Activated T-cell treated with anti-CD3 and anti-CD28 coated beads, Interleukin-2, amount 50 U/mL, for 24 hours (primary cell): ENCODE data around the gene TACC3.

ENCODE experiments used
- DNase-seq: peaks from one replicate; pipeline ENCODE4 v3.0.0-alpha.2; 2020
- H3K27ac Mint-ChIP-seq: 2 replicates; pipeline ENCODE4 v1.8.0; 2020; ENCODE audit warnings: mild to moderate bottlenecking, mixed read lengths
- H3K27me3 Mint-ChIP-seq: 2 replicates; pipeline ENCODE4 v1.8.0; 2020; ENCODE audit warnings: mixed read lengths
- H3K36me3 Mint-ChIP-seq: 2 replicates; pipeline ENCODE4 v1.8.0; 2020; ENCODE audit warnings: low read depth, mixed read lengths
- H3K4me1 Mint-ChIP-seq: 2 replicates; pipeline ENCODE4 v1.8.0; 2020; ENCODE audit warnings: low read depth, mixed read lengths
- H3K4me3 Mint-ChIP-seq: 2 replicates; pipeline ENCODE4 v1.8.0; 2020; ENCODE audit warnings: mild to moderate bottlenecking, moderate library complexity, mixed read lengths
- H3K9me3 Mint-ChIP-seq: 2 replicates; pipeline ENCODE4 v1.8.0; 2020; ENCODE audit warnings: mixed read lengths

The TACC3 gene

DNA sequence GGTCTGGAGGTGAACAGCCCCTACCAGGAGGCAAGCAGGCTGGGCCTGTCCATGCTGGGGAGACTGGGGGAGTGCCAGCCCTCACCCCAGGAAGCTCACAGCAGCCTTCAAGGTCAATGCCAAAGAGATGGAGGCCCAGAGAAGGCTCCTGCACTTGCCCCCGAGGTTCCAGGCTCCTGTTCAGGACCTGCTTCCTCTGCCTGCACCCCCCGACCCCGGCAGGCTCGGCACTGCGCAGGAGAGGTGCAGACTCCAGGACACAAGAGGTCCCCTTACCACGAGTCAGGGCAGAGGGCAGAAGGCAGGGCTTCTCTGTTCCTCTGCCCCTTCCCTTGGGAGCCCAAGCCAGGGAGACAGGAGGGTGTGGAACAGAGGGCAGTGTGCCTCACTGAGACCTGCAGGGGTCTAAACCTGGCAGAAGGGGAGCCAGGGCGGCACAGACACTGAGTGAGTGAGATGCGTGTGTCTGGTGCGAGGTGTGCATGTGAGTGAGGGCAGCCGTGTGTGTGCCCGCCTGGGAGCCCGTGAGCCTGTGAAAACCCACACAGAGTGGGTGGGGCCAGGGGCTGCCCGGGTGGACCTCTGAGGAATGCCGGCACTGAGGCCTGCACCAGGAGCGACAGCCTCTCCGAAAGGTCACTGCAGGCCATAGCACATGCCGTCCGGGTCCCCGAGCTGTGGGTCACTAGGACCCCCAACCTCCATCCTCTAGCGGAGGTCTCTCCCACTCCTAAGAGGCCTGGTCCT is 41.1 kb downstream of the TACC3 start:
- H3K27me3 Mint-ChIP-seq = peaks cover 25% of the 10 kb centered on the region
- no peaks in the 10 kb centered on the region for H3K36me3 Mint-ChIP-seq
- no peaks in the 10 kb centered on the region for H3K9me3 Mint-ChIP-seq
- no peak overlapping the region for H3K4me3 Mint-ChIP-seq
- no peak for DNase-seq
- H3K4me1 Mint-ChIP-seq = no peaks in the 10 kb centered on the region
- no peak overlapping the region for H3K27ac Mint-ChIP-seq

DNA sequence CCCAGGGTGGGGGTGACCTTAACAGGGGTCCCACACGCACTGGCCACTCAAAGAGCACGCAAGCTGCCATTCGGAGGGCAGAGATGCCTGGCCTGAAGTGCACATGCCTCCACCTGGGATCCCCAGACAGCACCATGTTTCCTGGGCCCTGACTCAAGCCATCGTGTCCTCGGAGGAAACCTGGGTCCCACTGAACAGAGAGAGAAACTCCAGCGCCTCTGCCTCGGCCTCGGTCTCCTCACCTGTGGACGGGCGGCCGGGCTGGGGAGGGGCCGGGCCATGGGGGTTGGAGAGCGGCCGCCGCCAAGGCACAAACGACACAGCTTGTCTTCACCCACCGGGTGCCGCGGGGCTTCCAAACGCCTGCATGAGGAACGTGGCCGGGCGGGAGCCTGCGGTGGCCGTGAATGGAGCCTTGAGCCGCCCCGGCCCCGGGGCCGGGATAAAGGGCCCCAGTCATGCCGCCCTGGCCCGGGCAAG is 41.8 kb downstream of the TACC3 start:
- Mint-ChIP-seq H3K27ac (no peak overlapping the region), H3K36me3 (no peaks in the 10 kb centered on the region), H3K9me3 (no peaks in the 10 kb centered on the region), H3K27me3 (peaks cover 28% of the 10 kb centered on the region), H3K4me3 (no peak overlapping the region), H3K4me1 (no peaks in the 10 kb centered on the region)
- DNase-seq = no peak

DNA sequence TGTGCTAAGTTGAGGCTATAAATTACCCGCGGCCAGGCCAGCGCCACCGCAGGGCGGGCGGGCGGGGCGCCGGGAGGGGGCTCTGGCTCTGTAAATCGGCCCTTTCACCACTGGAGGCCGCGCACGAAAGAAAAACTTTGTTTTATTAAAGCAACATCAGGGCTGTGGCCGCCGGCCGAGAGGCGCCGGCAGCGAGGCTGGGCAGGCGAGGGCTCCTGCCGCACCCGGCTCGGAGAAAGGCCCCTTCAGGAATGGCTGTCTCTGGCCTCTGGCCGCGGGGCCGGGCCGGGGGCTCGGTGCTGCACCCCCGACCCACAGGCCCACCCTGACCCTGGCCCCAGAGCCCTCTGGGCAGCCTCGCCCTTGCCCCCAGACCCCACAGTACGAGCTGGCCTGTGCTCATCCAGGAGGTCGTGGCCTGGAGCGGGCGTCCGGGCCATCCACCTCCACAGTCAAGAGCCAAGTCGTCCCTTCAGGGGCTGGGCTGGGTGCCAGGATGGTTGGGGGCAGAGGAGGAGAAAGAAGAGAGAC is 42.3 kb downstream of the TACC3 start:
- DNase-seq = no peak
- H3K9me3 Mint-ChIP-seq = no peaks in the 10 kb centered on the region
- H3K36me3 Mint-ChIP-seq = no peaks in the 10 kb centered on the region
- H3K4me1 Mint-ChIP-seq = no peaks in the 10 kb centered on the region
- H3K27me3 Mint-ChIP-seq = peaks cover 33% of the 10 kb centered on the region
- no peak overlapping the region for H3K4me3 Mint-ChIP-seq
- H3K27ac Mint-ChIP-seq = no peak overlapping the region

DNA sequence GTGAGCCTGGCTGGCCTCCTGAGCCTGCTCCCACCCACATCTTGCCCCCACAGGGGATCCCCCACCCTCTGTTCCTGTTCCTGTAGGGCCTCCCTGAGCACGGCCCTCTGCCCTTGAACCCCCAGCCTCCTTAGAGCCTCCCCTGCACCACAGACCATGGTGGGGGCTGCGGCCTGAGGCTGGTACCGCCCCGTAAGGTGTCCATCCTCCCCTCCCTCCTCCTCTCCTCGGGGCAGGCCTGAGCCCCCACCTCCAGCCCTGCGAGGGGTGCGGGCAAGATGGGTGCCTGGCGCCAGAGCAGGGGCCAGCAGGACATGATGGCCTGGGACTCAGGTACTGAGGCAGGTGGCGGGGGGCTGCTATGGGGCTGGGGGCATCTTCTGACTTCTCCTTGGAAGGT is 43.3 kb downstream of the TACC3 start:
- Mint-ChIP-seq H3K4me3 (no peak overlapping the region), H3K27me3 (peaks cover 33% of the 10 kb centered on the region), H3K27ac (no peak overlapping the region), H3K4me1 (no peaks in the 10 kb centered on the region), H3K36me3 (no peaks in the 10 kb centered on the region), H3K9me3 (no peaks in the 10 kb centered on the region)
- DNase-seq = no peak

DNA sequence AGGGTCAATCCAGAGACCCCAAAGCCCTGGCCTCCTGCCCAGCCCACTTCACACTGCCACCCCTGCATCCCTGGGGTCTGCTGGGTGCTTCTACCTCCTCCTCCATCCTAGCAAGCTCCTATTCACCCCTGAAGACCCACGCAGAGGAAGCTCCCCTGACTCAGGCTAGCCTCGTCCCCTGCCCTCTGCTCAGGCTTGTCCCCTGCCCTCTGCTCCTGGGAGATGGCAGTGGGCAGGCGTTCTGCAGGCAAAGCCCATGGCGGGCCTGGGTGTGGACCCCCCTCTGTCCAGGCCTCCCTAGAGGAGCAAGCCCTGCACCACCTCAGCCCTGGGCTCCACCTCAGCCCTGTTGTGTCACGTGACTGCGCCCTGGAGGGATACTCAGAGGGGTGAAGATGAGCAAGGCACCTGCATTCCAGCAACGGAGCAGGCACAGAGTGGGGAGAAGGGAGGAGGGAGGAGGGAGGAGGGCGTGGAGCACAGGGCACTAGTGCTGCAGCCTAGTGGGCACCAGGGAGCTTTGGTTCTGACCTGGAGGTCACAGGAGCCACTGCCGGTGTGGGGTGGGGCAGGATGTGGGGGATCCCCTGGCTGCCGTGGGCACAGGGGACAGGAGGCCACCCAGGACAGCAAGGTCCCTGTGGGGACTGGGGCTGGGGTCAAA is 44.2 kb downstream of the TACC3 start:
- Mint-ChIP-seq H3K27me3 (peaks cover 33% of the 10 kb centered on the region), H3K4me1 (no peaks in the 10 kb centered on the region), H3K4me3 (no peak overlapping the region)

DNA sequence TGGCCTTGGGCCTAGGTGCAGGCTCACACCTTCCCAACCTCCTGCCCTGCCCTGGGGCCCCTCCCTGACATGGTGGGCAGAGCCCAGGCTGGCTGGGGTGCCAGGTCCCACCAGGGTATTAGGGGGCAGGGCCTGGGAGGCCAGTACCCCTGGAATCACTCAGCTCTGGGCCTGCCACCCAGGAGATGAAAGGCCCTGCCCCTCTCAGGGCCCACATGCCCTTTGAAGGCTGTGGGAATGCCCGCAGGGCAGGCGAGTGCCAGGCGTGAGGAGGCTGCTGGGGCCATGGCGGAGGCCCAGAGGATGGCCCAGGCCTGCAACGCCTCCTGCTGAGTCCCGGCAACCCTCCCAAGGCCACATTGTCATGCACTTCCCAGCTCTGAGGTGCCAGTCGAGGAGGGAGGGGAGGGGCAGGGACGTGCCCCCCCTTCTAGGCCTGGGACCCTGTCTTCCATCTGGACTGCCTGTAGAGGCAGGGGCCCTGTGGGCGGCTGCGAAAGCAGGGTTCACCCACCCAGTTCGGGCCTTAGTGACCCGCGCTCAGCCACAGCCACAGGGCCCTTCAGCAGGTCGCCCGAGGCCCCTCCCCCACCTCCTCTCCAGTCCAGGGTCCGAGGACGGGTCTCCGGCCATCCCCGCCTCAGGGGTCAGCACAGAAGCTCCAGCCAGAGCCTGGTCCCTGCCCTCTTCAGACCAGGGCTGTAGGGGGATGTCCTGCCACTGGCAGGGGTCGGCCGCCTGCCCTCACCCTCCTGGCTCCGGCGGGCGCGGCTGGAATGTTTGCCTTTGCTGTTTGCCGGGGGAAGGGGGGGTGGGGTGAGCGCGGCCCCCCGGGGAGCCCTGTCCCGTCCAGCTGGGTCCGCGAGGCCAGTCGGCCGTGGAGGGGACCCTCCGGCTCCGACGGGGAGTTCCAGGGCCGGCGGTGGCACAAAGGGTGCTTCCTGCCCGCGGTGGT is 45.1 kb downstream of the TACC3 start:
- no peaks in the 10 kb centered on the region for H3K9me3 Mint-ChIP-seq
- H3K36me3 Mint-ChIP-seq = no peaks in the 10 kb centered on the region
- no peak for DNase-seq
- no peaks in the 10 kb centered on the region for H3K4me1 Mint-ChIP-seq
- peaks cover 33% of the 10 kb centered on the region for H3K27me3 Mint-ChIP-seq
- H3K4me3 Mint-ChIP-seq = no peak overlapping the region
- H3K27ac Mint-ChIP-seq = no peak overlapping the region

More for the DNA sequence above, 44.2 kb downstream of the TACC3 start:
- Mint-ChIP-seq H3K9me3 (no peaks in the 10 kb centered on the region), H3K27ac (no peak overlapping the region), H3K36me3 (no peaks in the 10 kb centered on the region)
- no peak for DNase-seq

DNA sequence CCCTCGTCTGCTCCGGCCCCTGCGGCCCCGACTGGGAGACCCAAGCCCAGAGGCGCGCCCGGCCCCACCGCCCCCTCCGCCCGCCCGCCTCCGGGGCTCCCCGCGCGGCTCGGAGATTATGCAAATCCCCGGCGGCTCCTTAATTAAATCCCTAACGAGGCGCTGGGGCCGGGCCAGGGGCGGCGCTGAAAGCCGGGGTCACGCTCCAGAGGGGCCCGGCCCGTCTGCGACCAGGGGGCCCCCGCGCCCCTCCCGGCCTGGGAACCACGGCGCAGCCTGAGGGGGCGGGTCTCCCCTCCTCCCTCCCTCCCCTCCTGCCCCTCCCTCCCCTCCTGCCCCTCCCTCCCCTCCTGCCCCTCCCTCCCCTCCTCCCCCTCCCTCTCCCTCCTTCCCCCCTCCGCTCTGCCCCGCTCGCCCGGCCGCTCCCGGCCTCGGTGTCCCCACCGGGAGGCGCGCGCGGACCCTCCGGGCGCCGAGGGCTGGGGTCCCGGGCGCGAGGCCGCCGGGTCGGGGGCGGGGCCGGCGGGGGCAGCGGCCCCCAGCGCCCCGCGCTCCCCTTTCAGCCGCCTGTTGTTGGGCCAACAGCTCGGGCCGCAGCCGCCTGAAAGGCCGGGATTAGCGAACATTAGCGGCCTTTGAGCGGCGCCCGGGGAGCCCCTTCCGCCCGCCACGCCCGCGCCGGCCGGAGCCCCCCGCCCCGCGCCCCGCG is 45.9 kb downstream of the TACC3 start:
- peak; percentile 46 for DNase-seq
- H3K36me3 Mint-ChIP-seq = no peaks in the 10 kb centered on the region
- no peaks in the 10 kb centered on the region for H3K9me3 Mint-ChIP-seq
- no peak overlapping the region for H3K27ac Mint-ChIP-seq
- no peak overlapping the region for H3K4me3 Mint-ChIP-seq
- H3K27me3 Mint-ChIP-seq = peaks cover 33% of the 10 kb centered on the region
- peaks cover 2% of the 10 kb centered on the region for H3K4me1 Mint-ChIP-seq

DNA sequence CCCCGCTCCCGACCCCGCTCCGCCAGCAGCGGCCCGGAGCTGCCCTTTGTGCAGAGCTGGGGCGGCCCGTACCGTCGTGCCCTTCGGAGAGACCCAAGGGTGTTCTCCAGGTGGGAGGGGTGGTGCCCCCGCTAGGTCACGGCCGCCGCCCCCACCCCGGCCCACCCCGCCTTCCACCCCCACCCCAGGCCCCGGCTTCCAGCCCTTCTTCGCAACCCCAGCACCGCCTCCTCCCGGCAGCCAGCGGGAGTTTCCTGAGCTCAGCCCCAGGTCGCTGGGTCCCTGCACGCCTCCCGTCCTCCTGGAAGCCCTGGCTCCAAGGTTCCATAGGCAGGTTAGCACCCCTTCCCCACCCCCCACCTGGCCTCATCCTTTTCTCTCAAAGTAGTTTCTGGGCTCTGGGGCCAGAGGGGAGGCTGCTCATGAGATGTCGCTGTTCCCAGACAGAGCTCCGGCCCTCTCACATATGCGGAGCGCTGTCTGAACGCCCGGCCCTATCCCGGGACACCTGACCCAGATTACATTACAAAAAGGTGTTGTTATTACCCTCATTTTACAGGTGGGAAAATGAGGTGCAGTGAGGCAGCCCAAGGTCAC is 46.5 kb downstream of the TACC3 start:
- peak overlapping the region; percentile 49 for H3K4me3 Mint-ChIP-seq
- H3K4me1 Mint-ChIP-seq = peaks cover 2% of the 10 kb centered on the region
- H3K27ac Mint-ChIP-seq = no peak overlapping the region
- peaks cover 30% of the 10 kb centered on the region for H3K27me3 Mint-ChIP-seq
- DNase-seq = peak; percentile 62
- no peaks in the 10 kb centered on the region for H3K9me3 Mint-ChIP-seq
- no peaks in the 10 kb centered on the region for H3K36me3 Mint-ChIP-seq

DNA sequence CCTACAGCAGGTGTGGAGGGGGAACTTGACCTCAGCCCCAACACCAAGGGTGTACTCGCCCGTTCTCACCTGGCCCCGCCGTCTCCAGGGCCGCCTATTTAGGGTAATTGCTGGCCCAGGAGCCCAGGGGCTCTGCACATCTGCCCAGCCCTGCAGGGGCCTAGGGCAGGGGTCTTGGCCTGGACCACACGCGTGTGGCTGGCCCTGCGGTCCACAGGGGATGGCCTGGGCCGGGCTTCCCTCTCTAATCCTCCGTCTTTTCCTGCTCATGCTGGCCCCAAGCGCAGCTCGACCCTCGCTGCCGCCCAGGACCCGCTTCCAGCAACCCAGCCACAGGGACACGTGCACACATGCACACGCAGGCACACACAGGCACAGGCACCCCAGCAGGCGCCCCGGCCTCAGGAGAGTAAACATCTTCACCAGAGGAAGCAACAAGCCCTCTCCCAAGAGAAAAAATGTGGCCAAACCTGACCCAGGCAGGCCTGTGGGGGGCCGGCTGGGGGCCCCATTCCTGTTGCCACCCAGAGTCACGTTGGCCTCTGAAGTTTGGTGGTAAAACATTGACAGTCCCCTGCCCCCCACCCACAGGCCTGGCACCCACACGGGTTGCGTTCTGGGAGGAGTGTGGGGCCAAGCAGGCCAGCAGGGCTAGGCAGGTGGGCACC is 47.2 kb downstream of the TACC3 start:
- Mint-ChIP-seq H3K4me3 (peak overlapping the region; percentile 49), H3K27ac (no peak overlapping the region), H3K4me1 (peaks cover 2% of the 10 kb centered on the region), H3K27me3 (peaks cover 30% of the 10 kb centered on the region), H3K9me3 (no peaks in the 10 kb centered on the region), H3K36me3 (no peaks in the 10 kb centered on the region)
- DNase-seq = no peak

DNA sequence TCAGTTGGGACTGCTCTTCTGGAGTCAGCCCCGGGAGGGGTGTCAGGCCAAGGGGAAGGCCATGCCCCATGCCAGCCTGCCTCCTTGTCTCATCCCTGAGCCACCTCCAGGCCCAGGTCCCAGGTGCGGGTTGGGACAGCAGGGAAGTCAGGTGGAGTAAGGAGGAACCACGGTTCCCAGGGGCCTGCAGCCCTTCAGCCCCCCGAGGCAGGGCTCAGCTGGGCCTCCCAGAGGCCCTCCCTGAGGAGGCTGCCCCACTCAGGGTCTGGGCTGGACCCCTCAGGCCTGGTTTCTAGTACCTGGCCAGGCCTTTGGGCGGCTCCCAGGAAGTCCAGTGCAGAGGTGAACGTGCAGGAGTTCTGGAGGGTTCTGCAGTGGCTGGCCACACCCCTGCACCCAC is 48.4 kb downstream of the TACC3 start:
- H3K27me3 Mint-ChIP-seq = peaks cover 22% of the 10 kb centered on the region
- H3K4me1 Mint-ChIP-seq = peaks cover 2% of the 10 kb centered on the region

DNA sequence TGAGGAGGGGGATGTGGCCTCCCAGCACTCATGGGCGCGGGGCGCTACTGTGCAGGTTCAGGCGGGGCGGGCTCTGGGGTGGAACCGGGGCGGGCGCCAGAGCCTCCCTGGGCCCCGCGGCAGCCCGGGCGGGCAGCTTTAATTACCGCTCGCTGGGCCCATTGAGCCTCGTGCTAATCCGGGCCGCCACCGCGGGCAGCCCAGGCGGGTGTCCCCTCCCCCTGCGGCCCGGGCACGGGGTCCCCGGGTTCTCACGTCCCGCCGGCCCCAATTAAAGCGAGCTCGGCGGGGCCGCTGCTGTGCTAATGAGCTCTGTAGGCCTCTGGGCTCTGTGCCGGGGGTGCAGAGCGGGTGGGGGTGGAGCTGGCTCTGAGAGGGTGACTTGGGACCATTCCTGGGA is 48.9 kb downstream of the TACC3 start:
- peaks cover 2% of the 10 kb centered on the region for H3K4me1 Mint-ChIP-seq
- H3K4me3 Mint-ChIP-seq = no peak overlapping the region
- no peak overlapping the region for H3K27ac Mint-ChIP-seq
- H3K36me3 Mint-ChIP-seq = no peaks in the 10 kb centered on the region
- no peaks in the 10 kb centered on the region for H3K9me3 Mint-ChIP-seq
- no peak for DNase-seq
- H3K27me3 Mint-ChIP-seq = peaks cover 16% of the 10 kb centered on the region

More for the DNA sequence above, 48.4 kb downstream of the TACC3 start:
- no peak overlapping the region for H3K4me3 Mint-ChIP-seq
- no peak for DNase-seq
- H3K36me3 Mint-ChIP-seq = no peaks in the 10 kb centered on the region
- H3K27ac Mint-ChIP-seq = no peak overlapping the region
- no peaks in the 10 kb centered on the region for H3K9me3 Mint-ChIP-seq

DNA sequence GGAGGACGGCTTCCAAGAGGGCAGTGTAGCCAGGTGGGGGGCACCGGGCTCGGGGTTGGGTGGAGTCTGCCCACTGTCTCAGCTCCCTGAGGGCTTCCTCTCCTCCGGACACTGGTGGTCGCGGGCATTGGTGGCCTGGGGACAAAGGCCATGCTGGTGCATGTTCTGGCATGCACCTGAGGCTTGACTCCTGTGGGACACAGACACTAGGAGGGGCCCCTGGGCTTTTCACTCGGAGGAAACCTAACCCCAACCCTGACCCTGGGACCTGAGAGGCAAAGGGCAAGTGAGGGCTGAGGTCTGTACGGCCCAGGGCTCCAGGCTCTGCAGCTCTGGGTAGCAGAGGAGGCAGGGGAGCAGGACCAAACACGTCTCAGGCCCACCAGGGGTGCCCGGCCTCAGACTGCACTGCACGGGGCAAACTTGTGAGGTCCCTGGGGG is 49.5 kb downstream of the TACC3 start:
- Mint-ChIP-seq H3K4me3 (no peak overlapping the region), H3K27ac (no peak overlapping the region), H3K36me3 (no peaks in the 10 kb centered on the region), H3K9me3 (no peaks in the 10 kb centered on the region), H3K27me3 (peaks cover 10% of the 10 kb centered on the region), H3K4me1 (peaks cover 2% of the 10 kb centered on the region)
- DNase-seq = no peak
